Thyroid gland (tissue), 4 donors: ENCODE results near the gene HCLS1.

Source experiments
- POLR2A ChIP-seq, 2 donors: fragments of 450-650 bp; IDR thresholded peaks; one replicate each; pipeline ENCODE4 v1.6.1; 2017; ENCODE audit warnings: antibody characterized with exemption in 2 of 2, mild to moderate bottlenecking in 2 of 2, moderate library complexity in 1 of 2
- TF ChIP-seq, protein P1 (sequence below), 6 experiments: fragments of 200-600 bp in 3 of 6; fragments of 450-650 bp in 3 of 6; sonication (generic) in 3 of 6; IDR thresholded peaks; one replicate each; pipeline ENCODE4 v1.5.1; 2016 to 2019; ENCODE audit warnings: antibody characterized with exemption in 6 of 6, mild to moderate bottlenecking in 2 of 6, inconsistent platforms in 1 of 6, moderate library complexity in 1 of 6

DNA sequence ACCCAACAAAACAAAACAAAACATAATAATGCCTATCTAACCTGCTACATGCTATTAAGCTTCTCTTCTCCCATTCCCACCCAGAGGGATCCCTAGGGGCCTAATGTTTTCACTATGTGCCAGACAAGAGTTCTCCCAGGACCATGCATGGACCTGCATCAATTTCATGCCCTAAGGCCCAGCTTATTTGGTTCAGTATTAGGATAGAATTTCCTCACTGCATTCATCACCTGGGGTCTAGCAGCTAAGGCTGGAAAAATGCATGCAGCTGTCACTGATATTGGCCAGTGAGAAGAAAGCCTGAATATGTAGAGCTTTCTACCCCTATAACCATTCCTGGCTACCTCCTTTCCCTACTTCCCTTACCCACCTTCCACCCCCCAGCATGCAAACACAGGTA, 2.0 kb upstream of the HCLS1 start:
- TF ChIP-seq, protein P1, sequence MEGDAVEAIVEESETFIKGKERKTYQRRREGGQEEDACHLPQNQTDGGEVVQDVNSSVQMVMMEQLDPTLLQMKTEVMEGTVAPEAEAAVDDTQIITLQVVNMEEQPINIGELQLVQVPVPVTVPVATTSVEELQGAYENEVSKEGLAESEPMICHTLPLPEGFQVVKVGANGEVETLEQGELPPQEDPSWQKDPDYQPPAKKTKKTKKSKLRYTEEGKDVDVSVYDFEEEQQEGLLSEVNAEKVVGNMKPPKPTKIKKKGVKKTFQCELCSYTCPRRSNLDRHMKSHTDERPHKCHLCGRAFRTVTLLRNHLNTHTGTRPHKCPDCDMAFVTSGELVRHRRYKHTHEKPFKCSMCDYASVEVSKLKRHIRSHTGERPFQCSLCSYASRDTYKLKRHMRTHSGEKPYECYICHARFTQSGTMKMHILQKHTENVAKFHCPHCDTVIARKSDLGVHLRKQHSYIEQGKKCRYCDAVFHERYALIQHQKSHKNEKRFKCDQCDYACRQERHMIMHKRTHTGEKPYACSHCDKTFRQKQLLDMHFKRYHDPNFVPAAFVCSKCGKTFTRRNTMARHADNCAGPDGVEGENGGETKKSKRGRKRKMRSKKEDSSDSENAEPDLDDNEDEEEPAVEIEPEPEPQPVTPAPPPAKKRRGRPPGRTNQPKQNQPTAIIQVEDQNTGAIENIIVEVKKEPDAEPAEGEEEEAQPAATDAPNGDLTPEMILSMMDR (IDR thresholded peaks at IDR 0.05): no peak
- TF ChIP-seq POLR2A (IDR thresholded peaks at IDR 0.05): no peak
